ENCODE measurements around the gene RDH11. TPM values are rescaled to one million over a fixed set of nuclear protein-coding genes. Genes with fewer than 3 reads are reported as not detected.
"Not testable (repeated sequence)": the region's sequence is repeated elsewhere in the genome, so short reads cannot be mapped to it uniquely, and the experiment has no call there.

The RDH11 gene
- total RNA-seq, 1 donor from 2014 or later, result 54.1 TPM

GRCh38 chr14:67727361-67727760 lies 31.8 kb upstream of the RDH11 start:
- H3K9me3 Mint-ChIP-seq (ENCODE audit: unreplicated experiment), result peaks cover 4% of the 10 kb centered on the region
- no peaks in the 10 kb centered on the region for H3K36me3 Mint-ChIP-seq (ENCODE audit: unreplicated experiment)
- H3K4me3 Mint-ChIP-seq (ENCODE audit: unreplicated experiment), result no peak overlapping the region
- no peak overlapping the region for H3K27ac Mint-ChIP-seq (ENCODE audit: unreplicated experiment)
- H3K4me1 Mint-ChIP-seq (ENCODE audit: unreplicated experiment), result no peaks in the 10 kb centered on the region
- no peak for TF ChIP-seq CTCF (IDR thresholded peaks at IDR 0.05)
- DNase-seq (ENCODE audit: extremely low spot score, unreplicated experiment), result no peak
- peaks cover 73% of the 10 kb centered on the region for H3K27me3 Mint-ChIP-seq (ENCODE audit: unreplicated experiment)

- no peaks in the 10 kb centered on the region for H3K36me3 Mint-ChIP-seq (ENCODE audit: unreplicated experiment)
- H3K4me1 Mint-ChIP-seq (ENCODE audit: unreplicated experiment), result peaks cover 3% of the 10 kb centered on the region
- no peak for TF ChIP-seq CTCF (IDR thresholded peaks at IDR 0.05)
- peaks cover 92% of the 10 kb centered on the region for H3K27me3 Mint-ChIP-seq (ENCODE audit: unreplicated experiment)
- H3K4me3 Mint-ChIP-seq (ENCODE audit: unreplicated experiment), result no peak overlapping the region
- H3K27ac Mint-ChIP-seq (ENCODE audit: unreplicated experiment), result no peak overlapping the region
- H3K9me3 Mint-ChIP-seq (ENCODE audit: unreplicated experiment), result peaks cover 4% of the 10 kb centered on the region
- no peak for DNase-seq (ENCODE audit: extremely low spot score, unreplicated experiment)
These were observed 29.6 kb upstream of the RDH11 start for GRCh38 chr14:67725171-67725570.

- H3K27ac Mint-ChIP-seq (ENCODE audit: unreplicated experiment), result no peak overlapping the region
- peaks cover 4% of the 10 kb centered on the region for H3K9me3 Mint-ChIP-seq (ENCODE audit: unreplicated experiment)
- H3K4me1 Mint-ChIP-seq (ENCODE audit: unreplicated experiment), result peaks cover 5% of the 10 kb centered on the region
- no peak for TF ChIP-seq CTCF (IDR thresholded peaks at IDR 0.05)
- DNase-seq (ENCODE audit: extremely low spot score, unreplicated experiment), result no peak
- no peak overlapping the region for H3K4me3 Mint-ChIP-seq (ENCODE audit: unreplicated experiment)
- no peaks in the 10 kb centered on the region for H3K36me3 Mint-ChIP-seq (ENCODE audit: unreplicated experiment)
- peaks cover 76% of the 10 kb centered on the region for H3K27me3 Mint-ChIP-seq (ENCODE audit: unreplicated experiment)
These were observed 26.7 kb upstream of the RDH11 start for GRCh38 chr14:67722293-67722692.

GRCh38 chr14:67721875-67722274 lies 26.3 kb upstream of the RDH11 start:
- no peak for DNase-seq (ENCODE audit: extremely low spot score, unreplicated experiment)
- H3K27me3 Mint-ChIP-seq (ENCODE audit: unreplicated experiment), result peaks cover 71% of the 10 kb centered on the region
- H3K36me3 Mint-ChIP-seq (ENCODE audit: unreplicated experiment), result no peaks in the 10 kb centered on the region
- H3K27ac Mint-ChIP-seq (ENCODE audit: unreplicated experiment), result no peak overlapping the region
- peaks cover 4% of the 10 kb centered on the region for H3K9me3 Mint-ChIP-seq (ENCODE audit: unreplicated experiment)
- no peak for TF ChIP-seq CTCF (IDR thresholded peaks at IDR 0.05)
- peaks cover 5% of the 10 kb centered on the region for H3K4me1 Mint-ChIP-seq (ENCODE audit: unreplicated experiment)
- no peak overlapping the region for H3K4me3 Mint-ChIP-seq (ENCODE audit: unreplicated experiment)

- Mint-ChIP-seq H3K27me3 (ENCODE audit: unreplicated experiment) (peaks cover 51% of the 10 kb centered on the region), H3K9me3 (ENCODE audit: unreplicated experiment) (no peaks in the 10 kb centered on the region), H3K36me3 (ENCODE audit: unreplicated experiment) (no peaks in the 10 kb centered on the region), H3K4me3 (ENCODE audit: unreplicated experiment) (no peak overlapping the region), H3K4me1 (ENCODE audit: unreplicated experiment) (peaks cover 5% of the 10 kb centered on the region), H3K27ac (ENCODE audit: unreplicated experiment) (no peak overlapping the region)
- no peak for TF ChIP-seq CTCF (IDR thresholded peaks at IDR 0.05)
- no peak for DNase-seq (ENCODE audit: extremely low spot score, unreplicated experiment)
These were observed 24.3 kb upstream of the RDH11 start for GRCh38 chr14:67719866-67720265.

GRCh38 chr14:67719385-67719784 lies 23.8 kb upstream of the RDH11 start:
- peaks cover 49% of the 10 kb centered on the region for H3K27me3 Mint-ChIP-seq (ENCODE audit: unreplicated experiment)
- H3K4me3 Mint-ChIP-seq (ENCODE audit: unreplicated experiment); DNase-seq (ENCODE audit: extremely low spot score, unreplicated experiment); H3K27ac Mint-ChIP-seq (ENCODE audit: unreplicated experiment); H3K9me3 Mint-ChIP-seq (ENCODE audit: unreplicated experiment); H3K36me3 Mint-ChIP-seq (ENCODE audit: unreplicated experiment); H3K4me1 Mint-ChIP-seq (ENCODE audit: unreplicated experiment): not testable (repeated sequence)

All from osteocyte (in vitro differentiated cells).